ENCODE data around the gene ZNF304.

DNA sequence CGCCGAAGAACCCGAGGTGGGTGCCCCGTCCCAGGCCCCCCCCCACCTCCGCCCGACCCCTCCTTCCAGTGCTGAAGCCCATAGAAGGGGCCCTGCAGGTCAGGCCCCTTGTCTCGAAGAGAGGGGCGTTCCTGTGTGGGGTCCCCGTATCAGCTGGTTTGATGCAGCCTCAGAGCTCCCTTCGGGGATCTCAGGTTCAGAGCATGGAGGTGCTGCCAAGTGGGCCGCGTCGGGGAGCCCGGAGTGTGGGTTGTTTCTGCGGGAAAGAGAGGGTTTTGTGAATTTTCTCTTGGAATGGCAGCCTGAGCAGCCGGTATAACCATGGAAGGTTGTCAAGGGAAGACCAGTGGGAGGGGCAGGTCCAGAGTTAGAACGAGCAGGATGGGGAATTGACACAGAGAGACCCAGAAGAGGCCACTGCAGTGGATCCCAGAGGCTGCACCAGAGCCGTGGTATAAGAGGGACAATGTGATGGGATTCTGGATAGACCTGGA, 12.7 kb downstream of the ZNF304 start:
- TF ChIP-seq, protein P1, sequence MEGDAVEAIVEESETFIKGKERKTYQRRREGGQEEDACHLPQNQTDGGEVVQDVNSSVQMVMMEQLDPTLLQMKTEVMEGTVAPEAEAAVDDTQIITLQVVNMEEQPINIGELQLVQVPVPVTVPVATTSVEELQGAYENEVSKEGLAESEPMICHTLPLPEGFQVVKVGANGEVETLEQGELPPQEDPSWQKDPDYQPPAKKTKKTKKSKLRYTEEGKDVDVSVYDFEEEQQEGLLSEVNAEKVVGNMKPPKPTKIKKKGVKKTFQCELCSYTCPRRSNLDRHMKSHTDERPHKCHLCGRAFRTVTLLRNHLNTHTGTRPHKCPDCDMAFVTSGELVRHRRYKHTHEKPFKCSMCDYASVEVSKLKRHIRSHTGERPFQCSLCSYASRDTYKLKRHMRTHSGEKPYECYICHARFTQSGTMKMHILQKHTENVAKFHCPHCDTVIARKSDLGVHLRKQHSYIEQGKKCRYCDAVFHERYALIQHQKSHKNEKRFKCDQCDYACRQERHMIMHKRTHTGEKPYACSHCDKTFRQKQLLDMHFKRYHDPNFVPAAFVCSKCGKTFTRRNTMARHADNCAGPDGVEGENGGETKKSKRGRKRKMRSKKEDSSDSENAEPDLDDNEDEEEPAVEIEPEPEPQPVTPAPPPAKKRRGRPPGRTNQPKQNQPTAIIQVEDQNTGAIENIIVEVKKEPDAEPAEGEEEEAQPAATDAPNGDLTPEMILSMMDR (IDR thresholded peaks at IDR 0.05; ENCODE audit: low read depth, low read length): no peak
- TF ChIP-seq, protein P2, sequence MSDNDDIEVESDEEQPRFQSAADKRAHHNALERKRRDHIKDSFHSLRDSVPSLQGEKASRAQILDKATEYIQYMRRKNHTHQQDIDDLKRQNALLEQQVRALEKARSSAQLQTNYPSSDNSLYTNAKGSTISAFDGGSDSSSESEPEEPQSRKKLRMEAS (IDR thresholded peaks at IDR 0.05; ENCODE audit: low read depth, low read length): no peak
- no peak for TF ChIP-seq POLR2A (IDR thresholded peaks at IDR 0.05; ENCODE audit: extremely low read depth, insufficient read length)
- no peak for TF ChIP-seq MYC (IDR thresholded peaks at IDR 0.05; ENCODE audit: low read depth, low read length)
